ENCODE measurements around the gene HAPLN2. TPM values are rescaled to one million over a fixed set of nuclear protein-coding genes. Genes with fewer than 3 reads are reported as not detected.

HAPLN2 gene
- total RNA-seq, 2 donors from 2014 or later, result 1.2 to 1.8 TPM

DNA sequence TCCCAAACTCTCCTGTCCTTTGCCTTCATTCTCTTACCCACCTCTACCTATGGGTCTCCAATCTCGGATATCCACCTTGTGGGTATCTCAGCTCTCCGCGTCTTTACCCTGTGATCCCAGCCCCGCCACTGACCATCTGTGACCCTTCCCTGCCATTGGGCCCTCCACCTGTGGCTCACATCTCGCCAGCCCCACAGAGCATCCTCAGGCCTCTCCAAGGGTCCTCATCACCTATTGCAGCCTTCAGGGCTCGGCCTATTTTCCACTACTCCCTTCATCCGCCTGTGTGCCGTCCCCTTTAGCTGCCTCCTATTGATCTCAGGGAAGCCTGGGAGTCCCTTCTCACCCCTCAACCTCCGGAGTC is 33.8 kb downstream of the HAPLN2 start:
- no peaks in the 10 kb centered on the region for H3K9me3 ChIP-seq
- no peaks in the 10 kb centered on the region for H3K27me3 ChIP-seq
- TF ChIP-seq, protein P1, sequence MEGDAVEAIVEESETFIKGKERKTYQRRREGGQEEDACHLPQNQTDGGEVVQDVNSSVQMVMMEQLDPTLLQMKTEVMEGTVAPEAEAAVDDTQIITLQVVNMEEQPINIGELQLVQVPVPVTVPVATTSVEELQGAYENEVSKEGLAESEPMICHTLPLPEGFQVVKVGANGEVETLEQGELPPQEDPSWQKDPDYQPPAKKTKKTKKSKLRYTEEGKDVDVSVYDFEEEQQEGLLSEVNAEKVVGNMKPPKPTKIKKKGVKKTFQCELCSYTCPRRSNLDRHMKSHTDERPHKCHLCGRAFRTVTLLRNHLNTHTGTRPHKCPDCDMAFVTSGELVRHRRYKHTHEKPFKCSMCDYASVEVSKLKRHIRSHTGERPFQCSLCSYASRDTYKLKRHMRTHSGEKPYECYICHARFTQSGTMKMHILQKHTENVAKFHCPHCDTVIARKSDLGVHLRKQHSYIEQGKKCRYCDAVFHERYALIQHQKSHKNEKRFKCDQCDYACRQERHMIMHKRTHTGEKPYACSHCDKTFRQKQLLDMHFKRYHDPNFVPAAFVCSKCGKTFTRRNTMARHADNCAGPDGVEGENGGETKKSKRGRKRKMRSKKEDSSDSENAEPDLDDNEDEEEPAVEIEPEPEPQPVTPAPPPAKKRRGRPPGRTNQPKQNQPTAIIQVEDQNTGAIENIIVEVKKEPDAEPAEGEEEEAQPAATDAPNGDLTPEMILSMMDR (IDR thresholded peaks at IDR 0.05), result no peak
- DNase-seq (ENCODE audit: low spot score), result no peak
- H3K4me1 ChIP-seq, result peaks cover 0 to 28% of the 10 kb centered on the region in 2 donors
- no peaks in the 10 kb centered on the region for H3K36me3 ChIP-seq
- no peak overlapping the region for H3K4me3 ChIP-seq
- no peak overlapping the region for H3K27ac ChIP-seq

DNA sequence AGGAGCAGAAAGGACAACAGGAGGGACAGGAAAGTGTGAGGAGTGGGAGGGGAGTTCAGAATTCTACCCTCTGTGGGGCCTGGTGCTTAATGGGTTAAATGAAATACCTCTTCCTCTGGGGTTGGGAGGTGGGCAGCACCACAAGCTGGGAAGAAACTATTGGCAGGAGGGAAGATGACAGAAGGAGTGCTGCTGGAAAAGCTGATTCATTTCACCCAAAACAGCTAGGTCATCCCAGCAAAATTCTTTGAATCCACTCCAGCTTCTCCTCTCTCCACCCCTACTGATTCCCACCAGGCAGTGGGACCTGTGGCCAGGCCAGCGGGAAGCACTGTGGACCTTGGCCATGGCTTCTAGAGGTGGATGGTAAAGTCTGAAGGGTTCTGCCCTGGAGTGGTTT is 35.5 kb downstream of the HAPLN2 start:
- Histone ChIP-seq H3K4me1 (peaks cover 0 to 42% of the 10 kb centered on the region in 2 donors), H3K36me3 (no peaks in the 10 kb centered on the region), H3K27me3 (no peaks in the 10 kb centered on the region), H3K4me3 (no peak overlapping the region), H3K27ac (no peak overlapping the region), H3K9me3 (no peaks in the 10 kb centered on the region)
- DNase-seq (ENCODE audit: low spot score), result no peak
- TF ChIP-seq, protein P1 (IDR thresholded peaks at IDR 0.05), result no peak

GRCh38 chr1:156655151-156655903 is 36.1 kb downstream of the HAPLN2 start:
- H3K4me1 ChIP-seq, result peaks cover 0 to 47% of the 10 kb centered on the region in 2 donors
- no peaks in the 10 kb centered on the region for H3K27me3 ChIP-seq
- no peak overlapping the region for H3K4me3 ChIP-seq
- no peak overlapping the region for H3K27ac ChIP-seq
- DNase-seq (ENCODE audit: low spot score), result no peak
- H3K9me3 ChIP-seq, result no peaks in the 10 kb centered on the region
- TF ChIP-seq, protein P1 (IDR thresholded peaks at IDR 0.05), result no peak
- H3K36me3 ChIP-seq, result no peaks in the 10 kb centered on the region

- no peak overlapping the region for H3K27ac ChIP-seq
- no peak overlapping the region for H3K4me3 ChIP-seq
- H3K36me3 ChIP-seq, result no peaks in the 10 kb centered on the region
- no peak for DNase-seq (ENCODE audit: low spot score)
- no peaks in the 10 kb centered on the region for H3K9me3 ChIP-seq
- H3K27me3 ChIP-seq, result no peaks in the 10 kb centered on the region
- TF ChIP-seq, protein P1 (IDR thresholded peaks at IDR 0.05), result no peak
- peaks cover 0 to 54% of the 10 kb centered on the region in 2 donors for H3K4me1 ChIP-seq
Measured at GRCh38 chr1:156655904-156656516, 36.8 kb downstream of the HAPLN2 start.

DNA sequence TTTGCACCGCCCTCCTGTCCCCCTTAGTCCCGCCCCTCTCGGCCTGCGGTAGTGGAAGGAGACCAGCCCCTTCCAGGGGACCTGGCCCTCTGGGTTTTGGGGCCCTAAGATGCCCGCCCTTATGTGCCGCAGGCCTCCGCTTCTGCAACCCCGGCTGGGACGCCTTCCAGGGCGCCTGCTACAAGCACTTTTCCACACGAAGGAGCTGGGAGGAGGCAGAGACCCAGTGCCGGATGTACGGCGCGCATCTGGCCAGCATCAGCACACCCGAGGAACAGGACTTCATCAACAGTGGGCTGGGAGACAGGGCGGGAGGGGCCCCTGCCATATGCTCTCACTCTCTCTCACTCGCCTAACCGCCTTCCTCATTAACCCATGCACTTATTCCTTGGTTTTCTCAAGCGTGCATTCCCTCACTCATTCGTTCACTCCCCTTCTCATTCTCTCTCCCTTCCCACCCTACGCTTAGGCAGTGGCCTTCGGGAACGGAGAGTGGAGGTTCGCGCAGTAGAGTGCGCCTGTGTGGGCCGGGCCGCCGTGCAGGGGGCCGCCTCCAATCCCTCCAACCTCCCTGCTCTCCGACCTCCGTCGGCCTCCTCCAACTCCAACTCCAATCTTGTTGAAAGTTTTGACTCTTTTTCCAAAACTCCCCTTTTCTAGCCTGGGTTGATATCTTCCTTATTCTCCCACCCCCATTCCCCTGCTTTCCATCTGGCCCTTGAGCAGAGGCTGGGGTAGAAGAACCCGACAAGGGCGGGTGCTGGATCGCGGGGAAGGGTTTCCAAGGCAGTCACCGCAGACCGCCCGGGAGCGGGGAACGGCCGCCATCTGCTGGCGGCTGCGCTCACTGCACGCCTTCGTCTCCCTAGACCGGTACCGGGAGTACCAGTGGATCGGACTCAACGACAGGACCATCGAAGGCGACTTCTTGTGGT is 37.9 kb downstream of the HAPLN2 start:
- Histone ChIP-seq H3K36me3 (no peaks in the 10 kb centered on the region), H3K4me1 (peaks cover 0 to 65% of the 10 kb centered on the region in 2 donors), H3K27ac (peak overlapping the region in 1 of 2 donors; percentile 17), H3K9me3 (no peaks in the 10 kb centered on the region), H3K27me3 (no peaks in the 10 kb centered on the region), H3K4me3 (peak overlapping the region; percentile 4 to 40)
- DNase-seq (ENCODE audit: low spot score), result peak; percentile 85
- TF ChIP-seq, protein P1 (IDR thresholded peaks at IDR 0.05), result peak; percentile 86 to 98
